NCI-H345 (cell line): ENCODE data around the gene CCDC69.
A peak's percentile ranks its signal among the peaks of the same experiment; 100 is the strongest.

ENCODE experiments used
- DNase-seq: peaks from one replicate; lab custom pipeline; 2025; lab: John Stamatoyannopoulos, UW

CCDC69 gene

GRCh38 chr5:151140686-151141459 lies 83.0 kb downstream of the CCDC69 start:
- DNase-seq: no peak

- DNase-seq: no peak
Observed at GRCh38 chr5:151139646-151140045, 84.2 kb downstream of the CCDC69 start.

GRCh38 chr5:151139015-151139414 lies 84.9 kb downstream of the CCDC69 start:
- peak; percentile 79 for DNase-seq

- no peak for DNase-seq
Observed at GRCh38 chr5:151138114-151138513, 85.8 kb downstream of the CCDC69 start.

GRCh38 chr5:151137067-151137825 lies 86.6 kb downstream of the CCDC69 start:
- no peak for DNase-seq

- peak; percentile 76 for DNase-seq
Observed at GRCh38 chr5:151134228-151134627, 89.7 kb downstream of the CCDC69 start.

GRCh38 chr5:151132963-151133362 lies 90.9 kb downstream of the CCDC69 start:
- peak; percentile 89 for DNase-seq
